HL-60/S4 (cell line): ENCODE results near the gene ANGEL1.

Experiments
- in situ Hi-C: fragments of 300-500 bp; cut with MboI; formaldehyde crosslinking; loops from 2 replicates; pipeline ENCODE4 v1.14.3; 2022; ENCODE audit warnings: low sequenced_read_pairs

The ANGEL1 gene

DNA sequence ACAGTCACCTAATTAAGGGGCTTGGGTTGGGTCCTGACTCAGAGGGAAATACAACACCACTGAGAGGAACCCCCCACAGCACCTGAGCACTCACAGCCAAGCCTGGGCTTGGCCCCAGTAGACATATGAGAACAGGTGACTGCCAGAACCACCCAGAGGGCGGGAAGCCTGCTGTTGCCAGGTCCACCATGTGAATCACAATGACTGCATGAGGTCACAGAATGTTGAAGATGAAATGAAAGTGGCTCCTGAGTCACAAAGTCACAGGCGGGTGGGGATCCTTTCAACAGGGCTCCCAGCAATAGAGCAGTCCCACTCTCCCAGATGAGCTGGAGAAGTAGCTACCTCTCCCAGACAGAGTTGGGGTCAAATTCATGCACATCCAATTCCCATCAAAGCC is 13.4 kb upstream of the ANGEL1 start, which contains the start of gene LRRC74A:
LRRC74A (plus strand) TSS at position 287 of the 400 bp plus-strand sequence. CDS start 290 bp downstream, outside the sequence.
- in situ Hi-C loops = no loop called here

- in situ Hi-C loops = no loop called here
Measured at GRCh38 chr14:76820700-76821099, 8.0 kb upstream of the ANGEL1 start.

DNA sequence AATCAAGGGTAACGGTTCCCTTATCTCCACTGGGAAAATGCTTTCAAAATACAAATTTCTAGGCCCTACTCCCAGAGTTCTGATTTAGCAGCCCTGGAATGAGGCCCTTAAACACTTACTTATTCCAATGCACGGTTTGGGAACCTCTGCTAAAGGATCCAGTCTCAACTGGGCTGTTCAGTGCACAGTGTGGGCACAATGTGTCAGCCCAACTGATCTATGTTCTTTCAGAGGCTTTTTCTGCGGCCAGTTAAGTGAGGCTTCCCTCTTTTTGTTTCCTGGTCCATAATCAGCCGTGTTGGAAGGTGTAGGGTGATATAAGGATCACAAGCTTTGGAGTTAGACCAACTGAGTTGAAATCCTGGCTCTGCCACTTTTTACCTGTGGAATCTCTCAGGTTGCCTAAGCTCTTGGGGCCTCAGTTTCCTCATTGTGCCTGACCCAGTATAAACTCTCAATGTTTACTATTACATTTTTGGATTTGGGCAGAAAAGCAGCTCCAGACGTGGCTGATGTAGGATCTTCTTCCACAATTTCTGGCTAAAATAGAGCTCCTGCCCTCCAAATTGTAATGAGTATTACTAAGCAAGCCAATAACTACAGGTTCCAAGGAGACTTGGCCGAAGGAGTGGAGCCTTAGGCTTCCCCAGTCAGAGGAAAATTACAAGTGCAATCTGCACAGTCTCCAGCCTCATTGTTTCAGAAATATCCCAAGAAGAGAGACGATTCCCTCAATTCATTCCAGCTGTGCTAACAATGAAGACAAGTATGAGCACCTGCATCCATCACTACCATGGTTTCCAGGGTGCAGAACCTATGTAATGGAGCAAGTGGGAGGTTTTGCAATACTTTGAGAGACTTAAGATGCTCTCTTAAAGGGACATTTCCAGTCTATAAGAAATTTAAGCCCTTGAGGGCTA is 2.3 kb upstream of the ANGEL1 start:
- in situ Hi-C loops = no loop called here

- in situ Hi-C loops = no loop called here
Measured at GRCh38 chr14:76812093-76812421, 625 bp downstream of the ANGEL1 start.

- in situ Hi-C loops = no loop called here
Measured at GRCh38 chr14:76811561-76811960, 1.1 kb downstream of the ANGEL1 start.

DNA sequence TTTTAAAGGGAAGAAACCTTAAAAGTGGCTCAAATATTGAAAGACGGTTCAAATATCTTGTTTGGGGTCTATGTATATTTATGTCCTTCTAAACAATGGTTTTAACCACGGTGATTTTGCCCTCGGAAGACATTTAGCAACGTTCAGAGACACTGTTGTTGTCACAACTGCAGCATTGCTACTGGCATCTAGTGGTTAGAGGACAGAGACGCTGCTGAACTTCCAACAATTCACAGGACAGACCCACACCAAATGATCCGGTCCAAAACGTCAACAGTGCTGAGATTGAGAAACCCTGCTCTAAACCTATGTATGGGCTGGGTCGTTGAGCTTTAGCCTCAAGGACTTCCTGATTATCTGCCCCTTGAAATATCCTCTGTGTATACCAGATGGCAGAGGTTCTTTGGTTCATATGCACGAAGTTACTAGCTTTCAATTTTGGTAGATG is 1.7 kb downstream of the ANGEL1 start:
- in situ Hi-C loops = no loop called here

- in situ Hi-C loops = no loop called here
Measured at GRCh38 chr14:76810525-76810924, 2.2 kb downstream of the ANGEL1 start.

GRCh38 chr14:76808990-76809389 is 3.7 kb downstream of the ANGEL1 start:
- in situ Hi-C loops = no loop called here

DNA sequence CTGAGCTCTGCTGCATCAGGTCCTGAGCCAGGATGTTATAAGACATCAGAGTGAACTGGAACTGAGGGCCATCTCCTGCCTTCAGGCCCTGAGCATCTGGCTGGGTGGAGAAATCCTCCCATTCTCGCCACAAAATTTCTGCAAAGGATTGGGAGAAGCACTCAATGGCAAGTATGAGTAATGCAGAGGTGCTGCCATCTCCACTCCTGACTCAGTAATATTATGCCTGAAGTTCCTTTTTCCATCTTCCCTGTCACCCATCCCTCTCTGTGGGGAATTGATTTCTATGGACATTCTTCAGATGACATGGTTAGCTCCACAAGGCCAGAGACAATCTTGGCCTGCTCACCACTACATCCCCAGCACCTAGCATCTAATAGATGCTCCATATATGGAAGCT is 4.7 kb downstream of the ANGEL1 start:
- in situ Hi-C loops = no loop called here

- in situ Hi-C loops = no loop called here
Measured at GRCh38 chr14:76806446-76806845, 6.2 kb downstream of the ANGEL1 start.

DNA sequence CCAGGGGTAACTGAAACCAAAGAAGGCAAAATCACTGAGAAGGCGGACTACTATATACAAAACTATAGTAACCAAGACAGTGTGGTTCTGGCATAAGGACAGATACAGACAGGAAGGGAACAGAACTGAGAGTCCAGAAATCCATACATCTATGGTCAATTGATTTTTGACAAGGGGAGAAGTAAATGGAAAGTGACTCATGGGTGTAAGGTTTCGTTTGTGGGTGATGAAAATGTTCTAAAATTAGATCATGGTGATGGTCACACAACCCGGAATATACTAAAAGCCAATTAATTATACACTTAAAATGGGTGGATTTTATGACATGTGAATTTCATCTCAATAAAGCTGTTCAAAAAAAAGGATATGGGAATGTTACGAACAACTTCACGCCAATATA is 18.7 kb downstream of the ANGEL1 start:
- in situ Hi-C loops = no loop called here

- in situ Hi-C loops = no loop called here
Measured at GRCh38 chr14:76793324-76793723, 19.4 kb downstream of the ANGEL1 start.

DNA sequence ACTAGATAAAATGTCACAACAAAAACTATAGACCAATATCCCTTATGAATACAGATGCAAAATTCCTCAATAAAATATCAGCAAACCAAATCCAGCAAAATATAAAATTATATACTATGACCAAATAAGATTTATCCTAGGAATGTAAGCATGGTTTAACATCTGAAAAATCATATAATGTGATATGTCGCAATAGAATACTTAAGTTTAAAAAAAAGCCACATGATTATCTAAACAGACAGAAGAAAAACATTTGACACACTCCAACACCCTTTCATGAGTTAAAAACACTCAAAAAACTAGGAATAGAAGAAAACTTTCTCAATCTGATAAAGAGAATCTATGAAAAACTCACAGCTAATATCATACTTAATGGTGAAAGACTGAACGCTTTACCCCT is 20.3 kb downstream of the ANGEL1 start:
- in situ Hi-C loops = no loop called here

- in situ Hi-C loops = loop anchor here (10.0 kb wide), 1 partner anchor 72 kb away; no protein-coding TSS in a partner anchor
Measured at GRCh38 chr14:76786601-76787000, 26.1 kb downstream of the ANGEL1 start.

DNA sequence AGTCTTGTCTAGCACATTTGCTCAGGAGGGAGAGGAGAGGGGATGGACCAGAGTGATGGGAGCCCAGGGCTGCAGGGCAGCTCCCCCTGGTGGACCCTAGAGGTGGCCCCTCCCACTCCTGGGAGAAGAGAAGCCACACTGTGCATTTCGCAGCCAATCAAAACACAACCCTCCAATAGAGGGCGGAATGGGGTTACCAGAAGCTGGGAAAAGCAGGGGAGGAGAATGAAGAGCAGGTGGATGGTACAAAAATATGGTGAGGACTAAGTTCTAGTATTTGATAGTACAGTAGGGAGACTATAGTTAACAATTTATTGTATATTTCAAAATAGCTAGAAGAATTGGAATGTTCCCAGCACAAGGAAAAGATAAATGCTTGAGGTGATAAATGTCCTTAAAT is 27.8 kb downstream of the ANGEL1 start:
- in situ Hi-C loops = loop anchor here (10.0 kb wide), 1 partner anchor 70 kb away; no protein-coding TSS in a partner anchor

DNA sequence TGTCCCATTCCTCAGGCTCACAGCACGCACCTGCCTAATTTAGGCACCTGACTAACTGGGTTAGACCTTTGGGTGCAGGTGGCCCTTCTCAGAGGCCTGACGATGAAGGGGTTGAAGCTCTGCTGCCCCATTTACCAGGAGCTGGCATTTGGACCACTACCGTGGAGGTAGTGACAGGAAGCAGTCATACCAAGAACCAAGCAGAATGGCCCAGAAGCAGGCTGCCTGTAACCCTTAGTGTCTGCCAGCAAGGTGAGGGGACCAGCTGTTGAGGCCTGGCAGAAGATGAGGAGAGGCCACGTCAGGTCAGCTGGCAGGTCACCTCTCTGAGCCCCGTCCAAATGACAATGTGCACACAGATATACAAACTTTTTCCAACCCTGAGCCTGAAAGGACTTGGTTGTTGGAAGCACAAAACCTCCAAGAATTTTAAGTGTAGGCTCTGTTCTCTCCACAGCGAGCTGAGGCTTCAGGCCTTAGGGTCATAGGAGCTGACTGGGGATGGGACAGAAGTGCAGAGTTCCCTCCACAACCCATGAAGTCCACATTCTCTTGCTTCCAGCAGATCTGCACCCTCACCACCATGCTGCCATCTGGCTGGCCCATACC is 28.3 kb downstream of the ANGEL1 start:
- in situ Hi-C loops = loop anchor here (10.0 kb wide), 1 partner anchor 70 kb away; no protein-coding TSS in a partner anchor

- in situ Hi-C loops = loop anchor here (10.0 kb wide), 1 partner anchor 68 kb away; no protein-coding TSS in a partner anchor
Measured at GRCh38 chr14:76782885-76783566, 29.7 kb downstream of the ANGEL1 start.

GRCh38 chr14:76782115-76782884 is 30.4 kb downstream of the ANGEL1 start:
- in situ Hi-C loops = loop anchor here (10.0 kb wide), 1 partner anchor 67 kb away; no protein-coding TSS in a partner anchor

- in situ Hi-C loops = loop anchor here (10.0 kb wide), 1 partner anchor 67 kb away; no protein-coding TSS in a partner anchor
Measured at GRCh38 chr14:76781648-76782051, 31.0 kb downstream of the ANGEL1 start.

GRCh38 chr14:76780875-76781647 is 31.6 kb downstream of the ANGEL1 start:
- in situ Hi-C loops = loop anchor here (10.0 kb wide), 1 partner anchor 66 kb away; no protein-coding TSS in a partner anchor
